Hematopoietic multipotent progenitor cell treated with erythropoietin and hydrocortisone succinate and interleukin-3 and kit ligand, for 8 days (in vitro differentiated cells): ENCODE data around the gene PLEKHJ1.
A peak's percentile ranks its signal among the peaks of the same experiment; 100 is the strongest.
"Not testable (repeated sequence)": the region's sequence is repeated elsewhere in the genome, so short reads cannot be mapped to it uniquely, and the experiment has no call there.

Source experiments
- DNase-seq: peaks from one replicate; pipeline ENCODE4 v3.0.0-alpha.2; 2015

The PLEKHJ1 gene

GRCh38 chr19:2236314-2237050 lies at the start of gene PLEKHJ1, which contains the start of gene SF3A2:
Gene PLEKHJ1, minus strand, starts transcription at chr19:2236329. Its CDS starts 81 bp downstream, at chr19:2236248.
Gene SF3A2, plus strand, starts transcription at chr19:2236824. Its CDS starts 6,595 bp downstream, at chr19:2243419.
- DNase-seq, result peak; percentile 98

- no peak for DNase-seq
Measured at GRCh38 chr19:2283835-2284507, 47.8 kb upstream of the PLEKHJ1 start.

GRCh38 chr19:2282862-2283237 lies 46.7 kb upstream of the PLEKHJ1 start:
- no peak for DNase-seq

GRCh38 chr19:2282062-2282861 lies 46.1 kb upstream of the PLEKHJ1 start, which contains the start of gene PEAK3:
Gene PEAK3, minus strand, starts transcription at chr19:2282175. Its CDS starts 1,244 bp downstream, at chr19:2280931.
- DNase-seq, result peak; percentile 28

- not testable (repeated sequence) for DNase-seq
Measured at GRCh38 chr19:2281265-2282061, 45.3 kb upstream of the PLEKHJ1 start.

- DNase-seq, result no peak
Measured at GRCh38 chr19:2280633-2281264, 44.6 kb upstream of the PLEKHJ1 start.

- DNase-seq, result no peak
Measured at GRCh38 chr19:2278459-2279158, 42.5 kb upstream of the PLEKHJ1 start.

GRCh38 chr19:2277138-2277537 lies 41.0 kb upstream of the PLEKHJ1 start:
- DNase-seq, result no peak

GRCh38 chr19:2276429-2276986 lies 40.4 kb upstream of the PLEKHJ1 start:
- no peak for DNase-seq

- no peak for DNase-seq
Measured at GRCh38 chr19:2275588-2276428, 39.7 kb upstream of the PLEKHJ1 start.

GRCh38 chr19:2274931-2275535 lies 38.9 kb upstream of the PLEKHJ1 start:
- peak; percentile 76 for DNase-seq

GRCh38 chr19:2274185-2274711 lies 38.1 kb upstream of the PLEKHJ1 start:
- DNase-seq, result no peak

- DNase-seq, result peak; percentile 71
Measured at GRCh38 chr19:2273356-2274184, 37.4 kb upstream of the PLEKHJ1 start.

GRCh38 chr19:2271234-2272103 lies 35.3 kb upstream of the PLEKHJ1 start:
- no peak for DNase-seq

- peak; percentile 66 for DNase-seq
Measured at GRCh38 chr19:2270423-2271233, 34.5 kb upstream of the PLEKHJ1 start.

- no peak for DNase-seq
Measured at GRCh38 chr19:2270157-2270422, 34.0 kb upstream of the PLEKHJ1 start.
